A172 (cell line): Measurements from ENCODE around the gene KRTAP2-4. TPM values are rescaled to one million over a fixed set of nuclear protein-coding genes. Genes with fewer than 3 reads are reported as not detected.
A peak's percentile ranks its signal among the peaks of the same experiment; 100 is the strongest.
"Not testable (repeated sequence)": the region's sequence is repeated elsewhere in the genome, so short reads cannot be mapped to it uniquely, and the experiment has no call there.

Source experiments
- DNase-seq: peaks from one replicate; pipeline ENCODE4 v3.0.0-alpha.2; 2015; ENCODE audit warnings: low spot score
- total RNA-seq: library from RNA; depleted of rRNA; stranded (reverse); fragments of >200 nt; shearing (Covaris generic); gene quantifications from 2 replicates; pipeline ENCODE4 v1.2.3, GENCODE V29; 2014; rRNA removed

KRTAP2-4 gene
- total RNA-seq, 1 experiment from 2014 or later = not detected

DNA sequence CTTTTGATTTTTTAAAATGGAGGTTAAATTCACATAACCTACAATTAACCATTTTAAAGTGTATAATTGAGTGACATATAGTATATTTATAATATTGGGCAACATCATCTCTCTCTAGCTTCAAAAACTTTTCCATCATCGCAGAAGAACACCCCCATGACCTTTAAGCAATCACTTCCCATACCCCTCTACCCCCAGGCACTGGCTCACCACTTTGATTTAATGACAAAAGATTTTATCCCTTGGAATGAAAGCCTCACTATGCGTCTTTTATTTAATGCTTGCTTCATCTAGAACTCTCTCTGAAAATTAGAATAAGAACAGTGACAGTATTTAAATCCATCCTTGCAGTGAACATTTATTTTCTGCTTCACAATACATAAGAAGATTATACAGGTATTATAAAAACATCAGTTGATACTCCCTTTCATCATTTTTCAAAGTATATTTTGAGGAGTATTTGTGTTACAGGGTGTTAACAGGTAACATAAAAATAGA, 27.8 kb downstream of the KRTAP2-4 start:
- DNase-seq = no peak

- not testable (repeated sequence) for DNase-seq
Measured at GRCh38 chr17:41034346-41034935, 31.2 kb downstream of the KRTAP2-4 start, which contains the start of gene KRTAP1-3. KRTAP1-3 (minus strand) TSS chr17:41034874; CDS start chr17:41034821, 53 bp downstream.

GRCh38 chr17:41029633-41030245, 35.9 kb downstream of the KRTAP2-4 start, which contains the start of gene KRTAP1-4:
KRTAP1-4 (minus strand) TSS chr17:41030195; CDS start chr17:41030078, 117 bp downstream.
- DNase-seq = no peak

- DNase-seq = peak; percentile 50
Measured at GRCh38 chr17:41026715-41027471, 38.8 kb downstream of the KRTAP2-4 start, which contains the start of gene KRTAP1-5. KRTAP1-5 (minus strand) TSS chr17:41027208; CDS start chr17:41027155, 53 bp downstream.

- DNase-seq = no peak
Measured at GRCh38 chr17:41024697-41025096, 41.0 kb downstream of the KRTAP2-4 start.

DNA sequence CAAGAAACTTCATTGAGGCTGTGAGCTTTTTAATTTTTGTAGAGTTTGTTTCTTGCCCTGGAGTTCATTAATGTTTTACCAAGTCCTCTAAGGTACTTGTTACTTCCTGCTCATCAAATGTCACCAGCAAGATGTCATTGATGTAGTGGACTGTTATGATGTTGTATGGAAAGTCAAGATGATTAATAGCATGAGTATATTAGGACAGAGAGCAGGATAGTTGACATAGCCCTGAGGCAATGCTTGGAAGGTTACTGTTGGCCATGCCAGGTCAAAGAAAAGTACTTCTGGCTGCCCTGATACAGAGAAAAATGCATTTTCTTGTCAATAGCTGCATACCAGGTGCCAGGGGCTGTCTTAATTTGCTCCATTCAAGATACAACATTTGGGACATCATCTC, 45.3 kb downstream of the KRTAP2-4 start:
- DNase-seq = no peak

DNA sequence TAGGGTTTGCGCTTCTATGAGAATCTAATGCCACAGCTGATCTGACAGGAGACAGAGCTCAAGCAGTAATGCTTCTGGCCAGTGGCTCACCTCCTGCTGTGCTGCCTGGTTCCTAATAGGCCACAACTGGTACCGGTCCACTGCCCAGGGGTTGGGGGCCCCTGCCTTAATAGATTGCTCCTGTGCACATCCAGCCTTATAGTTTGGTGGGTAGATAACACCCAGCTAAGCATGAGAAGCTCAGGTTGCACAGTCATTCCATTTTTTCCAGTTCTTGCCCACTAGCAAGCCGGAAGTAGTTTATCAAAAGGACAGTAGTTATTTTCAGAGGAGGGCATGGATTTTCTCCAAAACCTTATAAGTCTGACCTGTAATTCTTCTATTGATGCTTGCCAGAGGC, 46.3 kb downstream of the KRTAP2-4 start:
- DNase-seq = no peak

DNA sequence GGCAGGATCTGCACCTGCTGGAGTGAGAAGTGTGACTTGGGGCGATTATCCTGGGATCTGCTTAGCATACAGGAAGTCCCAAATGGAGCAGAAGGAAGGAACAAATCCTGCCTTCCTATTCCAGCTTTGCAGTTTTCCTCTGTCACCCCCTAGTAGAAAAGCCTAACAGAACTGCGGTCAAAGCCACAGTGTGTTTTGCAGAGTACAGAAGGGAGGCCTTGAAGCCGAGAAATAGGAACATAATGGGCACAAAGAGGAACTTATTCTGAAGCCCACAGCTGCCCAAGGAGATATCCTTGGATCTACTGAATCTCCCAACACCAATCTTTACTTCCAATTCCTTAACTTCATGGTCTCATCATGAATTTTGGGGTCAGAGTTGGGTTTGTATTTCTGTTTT, 47.1 kb downstream of the KRTAP2-4 start:
- DNase-seq = no peak

DNA sequence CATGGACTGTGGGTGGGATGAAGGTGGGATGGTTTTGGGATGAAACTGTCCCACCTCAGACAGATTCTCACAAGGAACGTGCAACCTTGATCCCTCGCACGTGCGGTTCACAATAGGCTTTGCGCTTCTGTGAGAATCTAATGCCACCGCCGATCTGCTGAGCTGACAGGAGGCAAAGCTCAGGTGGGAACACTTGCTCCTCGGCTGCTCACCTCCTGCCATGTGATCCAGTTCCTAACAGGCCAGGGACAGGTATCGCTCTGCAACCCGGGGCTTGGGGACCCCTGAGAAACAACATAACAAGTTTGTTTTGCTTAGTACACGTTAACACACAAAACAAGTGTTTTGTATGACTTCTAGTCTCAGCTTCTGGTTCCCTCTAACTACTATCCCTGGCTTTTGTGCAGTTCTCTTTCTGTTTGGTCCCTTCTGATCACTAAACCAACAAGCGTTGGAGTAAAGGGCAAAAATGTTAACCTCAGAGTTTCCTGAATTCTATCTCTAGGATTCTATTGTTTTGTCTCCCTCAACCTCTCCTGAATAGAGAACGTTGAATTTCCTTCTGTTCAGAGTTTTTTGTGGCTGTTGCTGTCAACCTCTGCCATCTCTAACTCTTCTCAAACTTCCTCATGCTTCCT, 49.0 kb downstream of the KRTAP2-4 start:
- no peak for DNase-seq

- DNase-seq = no peak
Measured at GRCh38 chr17:41015454-41015853, 50.2 kb downstream of the KRTAP2-4 start.

Other genes with a start within 250 kb of the KRTAP2-4 start
- 28.5 and 34.7 TPM in 2 replicates for gene KRT10, start 243.3 kb downstream of the KRTAP2-4 start, total RNA-seq
- gene KRT12, start 198.7 kb downstream of the KRTAP2-4 start, total RNA-seq = not detected in 2 replicates
- gene KRT20, start 180.6 kb downstream of the KRTAP2-4 start, total RNA-seq = not detected in 2 replicates
- not detected in 2 replicates for gene KRT23, start 128.2 kb downstream of the KRTAP2-4 start, total RNA-seq
- not detected in 2 replicates for gene KRT39, start 98.9 kb downstream of the KRTAP2-4 start, total RNA-seq
- gene KRT40, start 81.6 kb downstream of the KRTAP2-4 start, total RNA-seq = not detected in 2 replicates
- gene KRTAP3-3, start 71.7 kb downstream of the KRTAP2-4 start, total RNA-seq = not detected in 2 replicates
- gene KRTAP3-2, start 66.0 kb downstream of the KRTAP2-4 start, total RNA-seq = not detected in 2 replicates
- gene KRTAP3-1, start 56.8 kb downstream of the KRTAP2-4 start, total RNA-seq = not detected in 2 replicates
- gene KRTAP1-5, start 38.7 kb downstream of the KRTAP2-4 start, total RNA-seq = not detected in 2 replicates
- not detected in 2 replicates for gene KRTAP1-4, start 35.7 kb downstream of the KRTAP2-4 start, total RNA-seq
- gene KRTAP1-3, start 31.0 kb downstream of the KRTAP2-4 start, total RNA-seq = not detected in 2 replicates
- gene KRTAP1-1, start 24.4 kb downstream of the KRTAP2-4 start, total RNA-seq = not detected in 2 replicates
- not detected in 2 replicates for gene KRTAP2-1, start 18.6 kb downstream of the KRTAP2-4 start, total RNA-seq
- not detected in 2 replicates for gene KRTAP2-2, start 10.6 kb downstream of the KRTAP2-4 start, total RNA-seq
- gene KRTAP2-3, start 5.8 kb downstream of the KRTAP2-4 start, total RNA-seq = 0.69 and 1.00 TPM in 2 replicates
- gene KRTAP4-7, start 18.3 kb upstream of the KRTAP2-4 start, total RNA-seq = not detected in 2 replicates
- gene KRTAP4-8, start 32.3 kb upstream of the KRTAP2-4 start, total RNA-seq = not detected in 2 replicates
- not detected in 2 replicates for gene KRTAP4-16, start 36.3 kb upstream of the KRTAP2-4 start, total RNA-seq
- 0.22 TPM in 1 of 2 replicates, not detected in the other for gene KRTAP4-9, start 39.5 kb upstream of the KRTAP2-4 start, total RNA-seq
- not detected in 2 replicates for gene KRTAP4-11, start 52.5 kb upstream of the KRTAP2-4 start, total RNA-seq
- gene KRTAP4-12, start 58.3 kb upstream of the KRTAP2-4 start, total RNA-seq = not detected in 2 replicates
- gene KRTAP4-6, start 74.7 kb upstream of the KRTAP2-4 start, total RNA-seq = not detected in 2 replicates
- gene KRTAP4-5, start 83.9 kb upstream of the KRTAP2-4 start, total RNA-seq = not detected in 2 replicates
- gene KRTAP4-4, start 94.9 kb upstream of the KRTAP2-4 start, total RNA-seq = not detected in 2 replicates
- gene KRTAP4-3, start 102.3 kb upstream of the KRTAP2-4 start, total RNA-seq = not detected in 2 replicates
- not detected in 2 replicates for gene KRTAP4-2, start 112.3 kb upstream of the KRTAP2-4 start, total RNA-seq
- 0.26 TPM in 1 of 2 replicates, not detected in the other for gene KRTAP4-1, start 119.0 kb upstream of the KRTAP2-4 start, total RNA-seq
- not detected in 2 replicates for gene KRTAP9-1, start 124.0 kb upstream of the KRTAP2-4 start, total RNA-seq
- not detected in 2 replicates for gene KRTAP9-2, start 160.8 kb upstream of the KRTAP2-4 start, total RNA-seq
- gene KRTAP9-3, start 166.6 kb upstream of the KRTAP2-4 start, total RNA-seq = not detected in 2 replicates
- not detected in 2 replicates for gene KRTAP9-8, start 172.1 kb upstream of the KRTAP2-4 start, total RNA-seq
- not detected in 2 replicates for gene KRTAP9-4, start 183.8 kb upstream of the KRTAP2-4 start, total RNA-seq
- gene KRTAP9-9, start 189.5 kb upstream of the KRTAP2-4 start, total RNA-seq = not detected in 2 replicates
- gene KRTAP9-6, start 199.5 kb upstream of the KRTAP2-4 start, total RNA-seq = not detected in 2 replicates
- gene KRTAP9-7, start 209.8 kb upstream of the KRTAP2-4 start, total RNA-seq = not detected in 2 replicates
- 0.16 TPM in 1 of 2 replicates, not detected in the other for gene KRTAP29-1, start 237.0 kb upstream of the KRTAP2-4 start, total RNA-seq
- not detected in 2 replicates for gene KRTAP16-1, start 243.4 kb upstream of the KRTAP2-4 start, total RNA-seq
- gene KRTAP17-1, start 249.8 kb upstream of the KRTAP2-4 start, total RNA-seq = not detected in 2 replicates